ENCODE data around the gene MLLT3.

The MLLT3 gene

GRCh38 chr9:20553558-20554149, 68.6 kb downstream of the MLLT3 start:
- no peak for DNase-seq

- no peak for DNase-seq
Measured at GRCh38 chr9:20552874-20553557, 69.3 kb downstream of the MLLT3 start.

- no peak for DNase-seq
Measured at GRCh38 chr9:20551835-20552234, 70.5 kb downstream of the MLLT3 start.

DNA sequence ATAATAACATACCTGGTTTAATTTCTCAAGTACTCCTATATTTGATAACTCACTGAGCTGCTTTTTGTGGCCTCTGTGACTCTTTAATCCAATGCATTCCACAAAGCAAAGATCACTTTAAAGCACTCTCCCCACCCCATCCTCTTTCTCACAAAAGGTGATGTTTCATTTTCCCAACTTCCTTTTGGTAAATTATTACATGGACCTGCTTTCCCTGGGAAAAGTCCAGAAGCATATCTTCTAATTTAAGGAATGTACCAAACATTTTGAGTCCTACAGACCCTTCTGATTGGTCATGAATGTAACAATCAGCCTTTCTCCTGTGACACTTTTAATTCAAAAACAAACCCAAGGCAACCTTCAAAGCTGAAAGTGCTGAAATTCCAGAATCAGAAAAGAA, 71.1 kb downstream of the MLLT3 start:
- no peak for DNase-seq

GRCh38 chr9:20550326-20550725, 72.0 kb downstream of the MLLT3 start:
- DNase-seq, result no peak

DNA sequence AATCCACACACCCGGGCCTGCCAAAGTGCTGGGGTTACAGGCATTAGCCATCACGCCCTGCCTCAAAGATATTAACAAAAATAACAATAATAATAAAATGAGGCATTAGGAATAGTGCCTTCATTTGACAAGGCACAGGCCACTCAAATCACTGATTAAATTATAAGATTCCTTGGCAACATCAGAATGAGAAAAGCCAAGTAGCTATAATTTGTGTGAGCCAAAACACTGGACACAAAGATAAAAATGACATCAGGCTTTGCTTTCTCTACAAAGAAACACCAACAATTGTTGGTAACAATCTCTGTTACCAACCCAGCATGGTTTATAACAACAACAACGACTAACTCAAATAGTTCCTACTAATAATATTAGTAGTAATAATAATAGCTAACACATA, 73.2 kb downstream of the MLLT3 start:
- no peak for DNase-seq

DNA sequence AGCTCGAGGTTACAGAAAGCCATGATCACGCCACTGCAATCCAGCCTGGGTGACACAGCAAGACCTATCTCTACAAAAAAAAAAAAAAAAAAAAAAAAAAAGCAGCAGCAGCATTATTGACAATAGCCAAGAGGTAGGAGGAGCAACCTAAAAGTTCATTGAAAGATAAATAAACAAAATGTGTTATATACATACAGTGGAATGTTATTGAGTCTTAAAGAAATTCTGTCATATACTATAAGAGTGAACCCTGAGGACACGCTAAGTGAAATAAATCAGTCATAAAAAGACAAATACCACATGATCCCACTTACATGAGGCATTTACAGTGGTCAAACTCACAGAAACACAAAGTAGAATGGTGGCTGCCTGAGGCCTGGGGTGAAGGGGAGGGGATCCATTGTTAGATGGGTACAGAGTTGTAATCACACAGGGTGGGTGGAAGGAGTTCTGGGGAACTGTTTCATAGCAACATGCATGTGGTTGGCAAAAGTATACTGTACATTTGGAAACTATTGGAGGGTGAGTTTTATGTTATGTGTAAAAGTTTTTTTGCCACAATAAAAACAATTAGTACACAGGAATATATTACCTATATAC, 77.2 kb downstream of the MLLT3 start:
- DNase-seq, result no peak

- no peak for DNase-seq
Measured at GRCh38 chr9:20540169-20540863, 82.0 kb downstream of the MLLT3 start.

- DNase-seq, result no peak
Measured at GRCh38 chr9:20538956-20539355, 83.3 kb downstream of the MLLT3 start.

DNA sequence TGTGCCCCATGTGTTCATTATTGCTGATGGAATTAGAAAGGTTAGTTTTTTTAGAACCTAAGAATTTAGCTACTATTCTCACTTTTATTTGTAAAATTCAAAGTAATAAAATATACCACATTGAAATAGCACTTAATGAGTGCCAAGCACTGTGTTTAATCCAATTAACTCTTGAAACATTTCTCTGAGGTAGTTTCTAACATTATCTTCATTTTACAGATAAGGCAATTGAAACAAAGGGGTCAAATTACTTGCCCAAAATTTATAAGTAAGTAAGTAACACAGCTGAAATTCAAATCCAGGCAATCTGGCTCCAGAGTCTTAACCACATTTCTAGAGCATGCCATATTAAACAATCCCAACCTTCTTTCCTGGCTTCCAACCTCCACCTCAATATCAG, 84.2 kb downstream of the MLLT3 start:
- no peak for DNase-seq

GRCh38 chr9:20537294-20537693, 85.0 kb downstream of the MLLT3 start:
- DNase-seq, result no peak

GRCh38 chr9:20532584-20532983, 89.7 kb downstream of the MLLT3 start:
- DNase-seq, result no peak

DNA sequence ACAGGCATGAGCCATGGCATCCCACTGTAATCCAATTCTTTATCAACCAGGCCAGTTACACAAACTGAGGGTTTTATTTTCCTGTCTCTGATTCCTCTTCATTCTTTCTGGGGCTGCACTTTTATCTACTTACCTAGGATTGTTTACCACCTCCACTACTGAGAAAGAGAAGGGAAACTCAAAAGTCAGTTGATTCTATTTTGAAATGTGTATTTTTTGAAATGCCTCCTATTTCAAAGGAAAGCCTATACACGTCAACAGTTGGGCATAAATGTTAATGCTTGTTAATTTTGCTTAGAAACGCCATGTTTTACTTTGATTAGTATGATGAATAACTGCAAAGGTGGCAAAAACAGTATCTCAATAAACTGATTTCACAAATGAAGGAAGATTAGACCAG, 92.5 kb downstream of the MLLT3 start:
- no peak for DNase-seq

GRCh38 chr9:20528253-20528652, 94.0 kb downstream of the MLLT3 start:
- no peak for DNase-seq

DNA sequence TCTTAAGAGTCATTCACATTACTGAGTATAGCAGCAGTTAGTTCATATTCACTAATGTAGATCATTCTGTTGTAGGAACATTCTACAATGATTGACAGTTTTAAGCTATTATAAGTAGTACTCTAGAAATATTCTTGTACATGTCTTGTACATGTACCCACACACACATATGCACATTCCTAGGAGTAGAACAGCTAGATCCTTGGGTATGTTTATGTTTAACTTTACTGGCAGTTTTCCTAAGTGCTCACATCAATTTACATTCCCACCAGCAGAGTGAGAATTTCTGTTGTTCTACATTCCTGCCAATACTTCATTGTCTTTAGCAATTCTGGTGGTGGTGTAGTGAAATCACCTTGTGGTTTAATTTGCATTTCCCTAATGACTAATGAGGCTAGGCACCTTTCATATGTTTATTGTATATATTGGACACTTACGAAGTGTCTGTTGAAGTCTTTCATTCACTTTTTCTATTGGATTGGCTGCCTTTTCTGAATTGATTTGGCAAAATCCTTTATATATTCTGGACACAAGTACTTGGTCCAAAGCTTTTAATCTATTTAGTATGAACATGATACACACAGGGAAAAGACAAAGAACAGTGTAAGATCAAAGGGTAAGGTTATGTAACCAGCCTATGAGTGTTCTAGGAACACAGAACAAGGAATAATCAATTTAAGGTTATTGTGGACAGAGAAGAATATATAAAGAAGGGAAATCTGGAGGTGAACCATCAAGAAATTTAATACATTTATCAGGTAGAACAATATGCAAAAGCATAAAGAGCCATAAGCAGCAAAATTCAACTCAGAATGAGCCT, 95.6 kb downstream of the MLLT3 start:
- DNase-seq, result no peak

DNA sequence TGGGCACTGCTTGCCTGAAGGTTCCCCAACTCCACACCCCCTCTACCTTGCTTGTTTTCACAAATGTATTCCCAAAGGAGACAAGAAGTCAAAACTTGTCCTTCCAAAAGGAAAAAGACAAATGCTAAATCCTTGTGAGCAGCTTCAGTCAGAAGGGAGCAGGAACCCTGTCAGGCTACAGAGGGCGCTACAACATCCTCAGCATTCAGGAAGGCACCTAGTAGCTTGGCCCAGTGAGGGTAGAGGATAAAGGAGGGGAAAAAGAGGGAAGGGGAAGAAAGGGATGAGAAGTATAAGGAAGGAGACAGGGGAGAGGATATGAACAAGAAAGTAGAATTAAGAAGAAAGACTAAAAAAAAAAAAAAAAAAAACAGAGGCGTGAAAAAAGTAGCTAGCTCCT, 97.5 kb downstream of the MLLT3 start:
- no peak for DNase-seq

DNA sequence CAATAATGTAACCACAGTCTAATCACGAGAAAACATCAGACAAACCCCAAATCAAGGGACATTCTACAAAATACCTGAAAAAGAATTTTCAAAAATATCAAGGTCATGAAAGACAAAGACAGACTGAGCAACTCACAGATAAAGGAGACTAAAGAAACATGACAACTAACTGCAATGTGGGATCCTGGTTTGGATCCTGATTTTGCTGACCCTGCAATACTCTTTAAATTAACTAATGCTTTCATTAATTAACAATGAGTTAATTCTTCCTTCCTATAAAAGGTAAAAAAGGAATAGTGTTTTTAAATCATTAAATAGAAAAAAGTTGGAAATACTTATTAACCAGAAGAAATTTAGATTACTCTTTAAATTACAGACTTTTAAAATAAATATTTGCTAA, 103.6 kb downstream of the MLLT3 start:
- DNase-seq, result no peak

DNA sequence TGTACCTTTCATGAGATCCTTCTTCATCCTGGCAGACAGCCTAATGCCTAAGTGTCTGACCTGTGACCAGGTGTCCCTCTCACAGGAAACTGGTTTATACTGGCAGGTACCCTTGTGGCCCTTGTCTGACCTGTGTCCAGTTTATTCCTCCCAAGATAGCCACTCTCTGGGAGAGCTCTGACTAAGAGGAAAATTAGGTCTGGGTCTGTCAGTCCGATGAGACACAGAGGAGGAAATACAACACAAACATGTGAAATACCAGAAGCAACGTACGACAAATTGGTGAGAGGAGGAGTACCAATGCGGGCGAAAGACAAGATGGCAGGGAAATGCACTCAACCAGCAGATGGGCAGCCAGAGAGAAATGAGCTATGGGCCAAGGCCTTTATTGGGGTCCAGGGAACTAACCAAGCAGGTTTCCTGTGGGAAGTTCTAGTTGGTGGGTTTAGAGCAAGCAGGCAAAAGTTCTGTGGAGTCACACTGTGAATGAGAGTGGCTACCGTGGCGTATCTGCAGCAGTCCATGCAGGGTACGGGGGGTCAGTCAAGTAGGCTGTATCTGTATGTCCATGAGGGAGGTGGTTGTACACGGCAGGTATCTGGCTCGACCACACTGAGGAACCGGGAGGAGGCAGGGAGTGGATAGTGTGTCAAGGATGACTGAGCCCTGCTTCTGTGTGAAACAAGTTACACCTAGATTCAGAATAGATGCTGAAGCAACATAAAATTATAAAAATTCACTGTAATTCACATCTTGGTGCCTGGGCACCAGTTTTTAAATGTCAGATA, 109.0 kb downstream of the MLLT3 start:
- no peak for DNase-seq

DNA sequence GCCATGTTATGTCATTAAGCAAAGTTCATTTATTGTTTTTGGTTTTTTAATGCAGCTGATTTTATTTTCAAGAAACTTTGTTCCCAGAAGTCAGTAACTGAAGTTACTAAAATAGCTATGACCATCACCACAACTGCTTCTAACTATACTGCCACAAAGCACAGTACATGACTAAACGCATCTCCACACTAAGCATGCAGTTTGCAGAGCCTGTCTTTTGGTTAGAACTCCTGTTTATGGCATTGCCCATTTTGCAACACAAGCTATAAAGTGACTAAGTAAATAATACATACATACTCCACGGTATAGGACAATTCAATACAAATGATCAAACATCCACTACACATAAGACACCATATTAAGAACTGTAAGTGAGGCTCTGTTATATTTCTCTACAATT, 109.7 kb downstream of the MLLT3 start:
- no peak for DNase-seq

DNA sequence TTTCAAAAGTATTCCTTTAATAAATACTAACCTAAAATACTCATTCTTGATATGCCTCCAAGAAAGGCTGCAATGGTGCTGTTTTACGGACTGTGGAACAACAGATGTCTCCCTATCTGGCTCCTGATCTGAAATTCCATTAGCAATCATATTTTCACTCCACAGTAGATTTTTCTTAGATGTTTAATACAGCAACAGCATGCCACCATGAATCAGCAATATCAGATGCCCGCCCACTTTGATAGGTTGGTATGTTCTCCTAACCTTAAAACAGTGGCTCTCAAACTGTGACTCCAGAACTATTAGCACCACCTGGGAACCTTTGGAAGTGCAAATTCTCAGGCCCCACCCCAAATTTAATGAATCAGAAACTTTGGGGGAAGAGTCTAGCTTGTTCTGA, 110.2 kb downstream of the MLLT3 start:
- no peak for DNase-seq

DNA sequence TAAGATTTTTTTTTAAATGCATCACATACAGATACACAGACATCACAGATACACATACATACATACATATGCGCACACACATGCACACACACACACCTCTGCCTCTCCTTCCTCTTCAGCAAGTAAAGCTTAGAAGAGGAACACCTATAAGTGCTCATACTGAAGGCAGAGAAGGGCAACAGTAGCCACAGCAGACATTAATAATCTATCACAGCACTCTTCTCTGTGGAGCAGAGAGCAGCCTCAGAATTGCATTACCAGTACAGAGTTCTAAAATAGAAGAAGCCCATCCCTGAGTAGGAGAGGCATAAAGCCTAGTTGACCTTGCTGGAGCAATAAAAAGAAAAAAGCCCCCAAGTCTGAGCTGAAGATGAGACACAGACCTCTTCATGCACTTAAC, 110.6 kb downstream of the MLLT3 start:
- DNase-seq, result no peak

- no peak for DNase-seq
Measured at GRCh38 chr9:20509466-20509865, 112.8 kb downstream of the MLLT3 start.
